ENCODE data around the gene TPSAB1. TPM values are rescaled to one million over a fixed set of nuclear protein-coding genes. Genes with fewer than 3 reads are reported as not detected.
"Not testable (repeated sequence)": the region's sequence is repeated elsewhere in the genome, so short reads cannot be mapped to it uniquely, and the experiment has no call there.

TPSAB1 gene
- total and polyA plus RNA-seq, 2 donors: 4.3 to 11.1 TPM

DNA sequence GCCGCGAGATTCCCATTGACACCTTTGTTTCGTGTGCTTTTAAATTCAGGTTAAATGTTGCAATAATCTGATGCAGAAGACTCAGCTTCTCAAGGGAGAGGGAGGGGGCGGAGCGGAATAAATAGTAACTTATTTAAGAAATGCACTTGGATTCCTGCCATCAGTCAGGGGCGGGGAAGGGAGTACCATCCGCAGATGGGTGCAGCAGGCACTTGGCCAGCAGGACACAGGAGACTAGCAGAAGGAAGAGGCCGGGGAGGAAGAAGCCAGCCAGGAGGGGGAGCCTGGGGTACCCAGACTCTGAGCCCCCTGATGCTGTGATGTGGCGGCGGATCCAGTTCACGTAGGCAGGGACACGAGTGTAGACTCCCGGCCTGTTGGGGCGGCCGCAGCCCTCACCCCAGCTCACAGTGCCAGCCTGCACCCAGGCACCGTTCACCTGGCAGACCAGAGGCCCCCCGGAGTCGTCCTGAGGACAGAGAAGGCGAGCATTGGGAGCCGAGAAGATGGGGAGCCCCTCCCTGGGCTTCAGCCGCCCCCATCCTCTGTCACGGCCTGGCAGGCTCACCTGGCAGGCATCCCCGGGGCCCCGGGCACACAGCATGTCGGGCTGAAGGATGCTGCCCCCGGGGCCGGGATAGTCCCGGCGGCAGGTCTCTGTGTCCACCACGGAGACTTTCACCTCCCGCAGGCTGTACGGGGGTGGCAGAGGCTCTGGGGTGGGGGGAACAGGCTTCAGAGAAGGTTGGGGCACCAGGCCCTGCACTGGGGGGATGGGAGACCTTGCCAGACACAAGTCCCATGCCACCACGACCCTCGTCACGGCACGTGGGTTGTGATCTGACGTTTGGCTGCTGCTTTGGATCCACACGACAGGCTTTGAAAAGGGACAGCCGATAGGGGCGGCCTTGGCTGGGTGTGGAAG lies 18.6 kb upstream of the TPSAB1 start:
- Histone ChIP-seq H3K4me3 (ENCODE audit: low read length in 2 of 2) (no peak overlapping the region), H3K4me1 (ENCODE audit: control insufficient read depth in 2 of 2, insufficient read depth in 2 of 2, low read length in 2 of 2) (no peaks in the 10 kb centered on the region), H3K36me3 (ENCODE audit: control insufficient read depth in 2 of 2, insufficient read depth in 2 of 2, low read length in 1 of 2) (no peaks in the 10 kb centered on the region), H3K9me3 (ENCODE audit: control insufficient read depth in 2 of 2, insufficient read depth in 1 of 2, low read length in 1 of 2) (no peaks in the 10 kb centered on the region), H3K27ac (ENCODE audit: low read depth in 1 of 2, low read length in 1 of 2) (no peak overlapping the region), H3K27me3 (ENCODE audit: control insufficient read depth in 2 of 2, insufficient read depth in 1 of 2, low read length in 1 of 2) (no peaks in the 10 kb centered on the region)
- WGBS: 90% methylated on average over 40 of the region's 40 CpGs
- DNase-seq (ENCODE audit: low read depth in 6 of 9, low spot score in 9 of 9): no peak

DNA sequence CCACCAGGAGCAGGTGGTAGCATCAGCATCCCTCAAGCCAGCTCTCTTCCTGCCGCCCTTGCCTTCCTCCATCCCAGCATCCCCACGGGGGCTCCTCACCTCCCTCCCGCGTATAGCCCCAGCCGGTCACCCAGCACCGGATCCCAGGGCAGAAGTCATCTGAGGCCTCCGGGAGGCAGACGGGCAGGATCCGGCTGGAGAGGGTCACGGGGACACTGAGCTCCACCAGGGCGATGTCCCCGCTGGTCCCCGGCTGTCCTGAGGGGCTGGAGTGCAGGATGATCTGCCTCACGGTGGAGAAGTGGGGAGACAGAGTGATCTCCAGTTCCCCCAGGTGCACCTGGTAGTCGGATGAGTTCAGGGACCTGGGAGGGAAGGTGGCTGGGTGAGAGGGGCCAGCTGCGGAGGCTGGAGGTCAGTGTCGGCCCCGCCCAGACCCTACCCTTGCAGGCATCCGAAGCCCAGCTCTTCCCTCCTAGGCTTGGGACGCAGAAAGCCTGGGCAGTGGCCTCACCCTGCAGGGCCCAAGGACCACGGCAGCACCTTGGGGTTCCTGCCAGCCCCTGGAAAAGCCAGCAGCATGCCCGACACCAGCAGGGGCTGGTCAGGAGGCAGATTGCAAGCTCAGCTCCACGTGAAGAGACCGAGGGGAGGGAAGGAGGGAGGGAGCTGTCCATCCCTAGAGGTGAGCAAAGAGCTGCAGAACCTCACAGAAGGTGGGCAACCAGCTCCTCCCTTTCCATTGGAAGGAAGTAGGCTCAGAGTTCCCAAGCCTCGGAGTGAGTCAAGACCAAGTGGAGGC lies 17.8 kb upstream of the TPSAB1 start:
- Histone ChIP-seq H3K36me3 (ENCODE audit: control insufficient read depth in 2 of 2, insufficient read depth in 2 of 2, low read length in 1 of 2) (no peaks in the 10 kb centered on the region), H3K4me3 (ENCODE audit: low read length in 2 of 2) (no peak overlapping the region), H3K4me1 (ENCODE audit: control insufficient read depth in 2 of 2, insufficient read depth in 2 of 2, low read length in 2 of 2) (no peaks in the 10 kb centered on the region), H3K27me3 (ENCODE audit: control insufficient read depth in 2 of 2, insufficient read depth in 1 of 2, low read length in 1 of 2) (no peaks in the 10 kb centered on the region), H3K9me3 (ENCODE audit: control insufficient read depth in 2 of 2, insufficient read depth in 1 of 2, low read length in 1 of 2) (no peaks in the 10 kb centered on the region), H3K27ac (ENCODE audit: low read depth in 1 of 2, low read length in 1 of 2) (no peak overlapping the region)
- WGBS: 83% methylated on average over 25 of the region's 25 CpGs
- DNase-seq (ENCODE audit: low read depth in 6 of 9, low spot score in 9 of 9): no peak

DNA sequence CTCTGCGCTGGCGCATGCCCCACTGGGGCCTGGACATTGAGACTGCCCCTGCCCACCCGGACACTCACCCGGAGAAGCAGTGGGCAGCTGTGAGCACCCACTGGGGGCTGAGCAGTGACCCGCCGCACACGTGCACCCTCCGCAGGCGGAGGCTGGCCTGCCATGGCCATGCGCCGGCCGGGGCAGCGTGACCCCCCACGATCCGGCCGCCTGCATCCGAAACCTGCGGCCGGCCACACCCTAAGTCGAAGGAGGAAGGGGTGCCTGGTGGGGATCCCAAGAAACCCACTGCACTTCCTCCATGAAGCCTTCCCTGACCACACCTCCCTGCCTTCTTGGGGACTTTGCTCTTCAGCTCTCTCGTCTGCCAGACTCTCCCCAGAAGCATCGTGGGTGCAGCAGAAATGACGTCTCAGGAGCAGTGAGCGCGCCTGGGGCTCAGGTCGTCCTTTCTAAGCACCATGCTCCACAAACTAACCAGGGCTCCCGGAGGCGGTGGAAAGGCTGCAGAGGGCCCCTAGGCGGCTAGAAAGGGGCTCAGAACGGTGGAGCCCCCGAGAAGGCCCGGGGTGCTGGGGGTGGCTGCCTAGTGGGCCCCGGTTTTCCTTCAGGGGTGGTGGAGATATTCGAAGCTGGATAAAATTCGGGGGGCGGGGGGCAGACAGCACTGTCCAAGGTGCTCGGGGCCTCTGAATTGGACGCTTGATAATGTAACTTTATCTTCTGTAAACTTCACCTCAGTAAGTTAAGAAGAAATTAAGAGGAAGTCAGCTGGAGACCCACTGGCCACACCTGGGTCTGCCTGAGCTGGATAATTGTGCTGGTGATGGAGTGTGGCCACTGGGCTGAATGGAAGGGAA lies 16.9 kb upstream of the TPSAB1 start:
- H3K27ac ChIP-seq (ENCODE audit: low read depth in 1 of 2, low read length in 1 of 2): no peak overlapping the region
- no peak for DNase-seq (ENCODE audit: low read depth in 6 of 9, low spot score in 9 of 9)
- H3K36me3 ChIP-seq (ENCODE audit: control insufficient read depth in 2 of 2, insufficient read depth in 2 of 2, low read length in 1 of 2): no peaks in the 10 kb centered on the region
- 87% methylated on average over 38 of the region's 38 CpGs for WGBS
- H3K4me3 ChIP-seq (ENCODE audit: low read length in 2 of 2): no peak overlapping the region
- no peaks in the 10 kb centered on the region for H3K27me3 ChIP-seq (ENCODE audit: control insufficient read depth in 2 of 2, insufficient read depth in 1 of 2, low read length in 1 of 2)
- no peaks in the 10 kb centered on the region for H3K4me1 ChIP-seq (ENCODE audit: control insufficient read depth in 2 of 2, insufficient read depth in 2 of 2, low read length in 2 of 2)
- H3K9me3 ChIP-seq (ENCODE audit: control insufficient read depth in 2 of 2, insufficient read depth in 1 of 2, low read length in 1 of 2): no peaks in the 10 kb centered on the region

DNA sequence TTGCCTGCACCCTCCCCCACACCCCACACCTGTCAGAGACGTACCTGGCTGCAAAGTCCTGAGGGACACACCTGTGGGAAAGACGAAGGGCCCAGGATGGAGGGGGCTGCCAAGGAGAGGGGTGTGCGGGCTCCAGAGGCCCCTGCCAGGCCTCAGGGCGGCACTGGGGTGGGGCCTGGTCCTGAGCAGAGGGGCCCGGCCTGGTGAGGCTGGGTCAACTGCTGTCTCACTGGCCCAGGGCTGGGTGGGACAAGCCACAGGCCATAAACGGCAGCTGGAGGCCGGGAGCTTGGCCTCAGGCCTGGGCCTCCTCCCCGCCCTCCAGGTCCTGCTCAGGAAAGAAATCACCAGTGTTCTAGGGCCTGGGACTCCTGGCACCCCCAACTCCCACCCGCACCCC lies 15.9 kb upstream of the TPSAB1 start:
- DNase-seq (ENCODE audit: low read depth in 6 of 9, low spot score in 9 of 9): no peak
- 93% methylated on average over 9 of the region's 9 CpGs for WGBS
- H3K27ac ChIP-seq (ENCODE audit: low read depth in 1 of 2, low read length in 1 of 2): no peak overlapping the region

DNA sequence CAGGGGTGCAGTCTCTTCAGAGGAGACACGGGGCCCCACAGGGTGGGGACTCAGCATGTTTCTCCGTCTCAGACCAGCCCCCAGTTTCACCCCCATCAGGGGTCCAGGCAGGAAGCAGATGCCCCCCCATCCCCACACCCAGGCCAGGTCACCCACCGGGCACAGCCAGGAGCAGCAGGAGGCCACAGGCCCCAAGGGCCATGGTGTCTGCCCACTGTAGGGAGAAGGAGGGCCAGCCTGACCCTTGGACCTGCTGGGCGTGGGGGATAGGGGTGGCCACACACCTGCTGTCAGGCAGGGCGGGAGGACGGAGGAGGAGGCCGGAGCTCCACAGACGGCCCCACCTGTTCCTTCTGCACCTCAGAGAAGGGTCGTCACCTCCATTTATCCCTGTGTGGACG lies 15.5 kb upstream of the TPSAB1 start, which contains the start of gene TPSG1:
Gene TPSG1, minus strand, starts transcription at position 218 of the 401 bp plus-strand sequence. Its CDS starts 16 bp downstream, at position 202.
- DNase-seq (ENCODE audit: low read depth in 6 of 9, low spot score in 9 of 9): no peak
- no peaks in the 10 kb centered on the region for H3K9me3 ChIP-seq (ENCODE audit: control insufficient read depth in 2 of 2, insufficient read depth in 1 of 2, low read length in 1 of 2)
- H3K4me3 ChIP-seq (ENCODE audit: low read length in 2 of 2): no peak within 1 kb of the TSS
- H3K27me3 ChIP-seq (ENCODE audit: control insufficient read depth in 2 of 2, insufficient read depth in 1 of 2, low read length in 1 of 2): no peaks in the 10 kb centered on the region
- 93% methylated on average over 10 of the region's 10 CpGs for WGBS
- no peaks in the 10 kb centered on the region for H3K4me1 ChIP-seq (ENCODE audit: control insufficient read depth in 2 of 2, insufficient read depth in 2 of 2, low read length in 2 of 2)
- H3K27ac ChIP-seq (ENCODE audit: low read depth in 1 of 2, low read length in 1 of 2): no peak within 1 kb of the TSS
- H3K36me3 ChIP-seq (ENCODE audit: control insufficient read depth in 2 of 2, insufficient read depth in 2 of 2, low read length in 1 of 2): no peaks in the 10 kb centered on the region

More for the DNA sequence above, 15.9 kb upstream of the TPSAB1 start:
- Histone ChIP-seq H3K4me1 (ENCODE audit: control insufficient read depth in 2 of 2, insufficient read depth in 2 of 2, low read length in 2 of 2) (no peaks in the 10 kb centered on the region), H3K4me3 (ENCODE audit: low read length in 2 of 2) (no peak overlapping the region), H3K9me3 (ENCODE audit: control insufficient read depth in 2 of 2, insufficient read depth in 1 of 2, low read length in 1 of 2) (no peaks in the 10 kb centered on the region), H3K36me3 (ENCODE audit: control insufficient read depth in 2 of 2, insufficient read depth in 2 of 2, low read length in 1 of 2) (no peaks in the 10 kb centered on the region), H3K27me3 (ENCODE audit: control insufficient read depth in 2 of 2, insufficient read depth in 1 of 2, low read length in 1 of 2) (no peaks in the 10 kb centered on the region)

DNA sequence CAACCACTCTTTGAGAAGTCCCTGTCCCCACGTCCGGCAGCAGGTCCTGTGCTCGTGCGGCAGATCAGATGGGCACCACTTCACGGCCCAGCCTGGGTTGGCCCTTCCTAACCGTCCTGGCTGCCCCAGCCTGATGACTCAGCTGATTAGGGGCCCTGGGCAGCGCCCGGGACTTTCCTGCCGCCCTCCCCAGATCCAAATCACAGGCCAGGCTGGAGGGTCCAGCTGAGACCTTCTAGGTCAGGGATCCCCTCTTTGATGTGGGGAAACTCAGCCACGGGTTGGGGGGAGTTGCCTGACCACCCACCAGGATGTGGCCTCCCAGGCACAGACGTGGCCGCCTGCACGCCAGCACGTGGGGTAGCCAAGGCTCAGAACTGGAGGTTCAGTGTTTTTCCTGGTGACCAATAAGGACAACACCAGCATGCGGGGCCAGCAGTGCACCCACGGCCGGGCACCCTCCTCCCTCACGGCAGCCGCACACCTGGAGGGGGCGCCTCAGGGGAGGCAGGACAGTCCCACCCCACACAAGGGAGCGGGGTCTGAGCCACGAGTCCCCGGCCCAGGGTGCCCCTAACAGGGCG lies 14.7 kb upstream of the TPSAB1 start:
- WGBS: 77% methylated on average over 24 of the region's 24 CpGs
- H3K27me3 ChIP-seq (ENCODE audit: control insufficient read depth in 2 of 2, insufficient read depth in 1 of 2, low read length in 1 of 2); H3K36me3 ChIP-seq (ENCODE audit: control insufficient read depth in 2 of 2, insufficient read depth in 2 of 2, low read length in 1 of 2); H3K4me1 ChIP-seq (ENCODE audit: control insufficient read depth in 2 of 2, insufficient read depth in 2 of 2, low read length in 2 of 2); H3K9me3 ChIP-seq (ENCODE audit: control insufficient read depth in 2 of 2, insufficient read depth in 1 of 2, low read length in 1 of 2); H3K27ac ChIP-seq (ENCODE audit: low read depth in 1 of 2, low read length in 1 of 2); DNase-seq (ENCODE audit: low read depth in 6 of 9, low spot score in 9 of 9); H3K4me3 ChIP-seq (ENCODE audit: low read length in 2 of 2): not testable (repeated sequence)

DNA sequence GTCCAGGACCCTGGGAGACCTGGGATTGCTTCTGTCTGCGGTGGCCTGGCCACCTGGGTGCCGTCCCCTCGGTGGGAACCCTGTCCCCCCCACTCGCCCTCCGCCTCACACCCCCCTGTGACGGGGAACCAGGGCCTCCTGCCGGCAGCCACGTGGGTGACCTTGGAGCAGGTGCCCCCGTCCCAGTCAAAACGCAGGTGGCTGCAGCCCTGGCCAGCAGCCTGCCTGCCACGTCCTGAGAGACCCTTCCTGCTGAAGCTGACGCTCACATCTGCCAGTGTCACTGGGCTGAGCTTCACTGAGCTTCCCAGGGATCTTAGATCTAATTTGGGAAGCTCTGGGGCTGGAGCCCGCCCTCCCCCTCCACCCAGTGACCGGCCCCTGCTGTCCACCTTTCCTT lies 13.8 kb upstream of the TPSAB1 start:
- H3K9me3 ChIP-seq (ENCODE audit: control insufficient read depth in 2 of 2, insufficient read depth in 1 of 2, low read length in 1 of 2); H3K4me1 ChIP-seq (ENCODE audit: control insufficient read depth in 2 of 2, insufficient read depth in 2 of 2, low read length in 2 of 2); DNase-seq (ENCODE audit: low read depth in 6 of 9, low spot score in 9 of 9); H3K27ac ChIP-seq (ENCODE audit: low read depth in 1 of 2, low read length in 1 of 2); H3K27me3 ChIP-seq (ENCODE audit: control insufficient read depth in 2 of 2, insufficient read depth in 1 of 2, low read length in 1 of 2); H3K4me3 ChIP-seq (ENCODE audit: low read length in 2 of 2); H3K36me3 ChIP-seq (ENCODE audit: control insufficient read depth in 2 of 2, insufficient read depth in 2 of 2, low read length in 1 of 2): not testable (repeated sequence)
- 70% methylated on average over 13 of the region's 14 CpGs for WGBS

DNA sequence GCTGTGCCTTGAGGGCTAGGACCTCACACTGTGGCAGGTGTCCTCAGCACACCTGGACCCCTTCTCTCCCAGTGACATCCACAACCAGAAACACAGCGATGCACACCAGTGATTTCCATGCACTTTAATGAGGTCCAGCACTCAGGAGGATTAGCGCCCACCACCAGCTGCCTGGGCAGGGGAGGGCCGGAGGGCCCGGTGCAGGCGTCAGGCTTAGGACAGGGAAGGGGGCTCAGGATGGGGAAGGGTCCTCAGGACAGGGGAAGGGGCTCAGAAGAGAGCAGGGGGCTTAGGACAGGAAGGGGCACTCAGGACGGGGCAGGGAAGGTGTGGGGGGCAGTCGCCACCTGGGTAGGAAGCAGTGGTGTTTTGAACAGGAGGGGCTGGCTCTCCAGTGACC lies 12.3 kb upstream of the TPSAB1 start:
- DNase-seq (ENCODE audit: low read depth in 6 of 9, low spot score in 9 of 9); H3K27ac ChIP-seq (ENCODE audit: low read depth in 1 of 2, low read length in 1 of 2): not testable (repeated sequence)
- WGBS: 82% methylated on average over 7 of the region's 7 CpGs

More for the DNA sequence above, 12.3 kb upstream of the TPSAB1 start:
- not testable (repeated sequence) for H3K36me3 ChIP-seq (ENCODE audit: control insufficient read depth in 2 of 2, insufficient read depth in 2 of 2, low read length in 1 of 2); H3K27me3 ChIP-seq (ENCODE audit: control insufficient read depth in 2 of 2, insufficient read depth in 1 of 2, low read length in 1 of 2); H3K4me3 ChIP-seq (ENCODE audit: low read length in 2 of 2); H3K4me1 ChIP-seq (ENCODE audit: control insufficient read depth in 2 of 2, insufficient read depth in 2 of 2, low read length in 2 of 2); H3K9me3 ChIP-seq (ENCODE audit: control insufficient read depth in 2 of 2, insufficient read depth in 1 of 2, low read length in 1 of 2)

Data from thymus (tissue), 11 donors.